Esophagus squamous epithelium (tissue), 4 donors: ENCODE data around the gene TMC8.

Experiments used
- CTCF ChIP-seq, 6 experiments: fragments of 450-650 bp in 4 of 6; fragments of 200-600 bp in 2 of 6; sonication (generic) in 2 of 6; IDR thresholded peaks; one replicate each; pipeline ENCODE4 v1.5.1; 2016 to 2019; ENCODE audit warnings: antibody characterized with exemption in 6 of 6, mild to moderate bottlenecking in 4 of 6, moderate library complexity in 4 of 6
- POLR2A ChIP-seq, 4 donors: fragments of 450-650 bp; IDR thresholded peaks; one replicate each; pipeline ENCODE4 v1.6.1; 2017; ENCODE audit warnings: antibody characterized with exemption in 4 of 4, mild to moderate bottlenecking in 4 of 4, moderate library complexity in 3 of 4

GRCh38 chr17:78183916-78184315 is 53.3 kb downstream of the TMC8 start:
- no peak for TF ChIP-seq POLR2A (IDR thresholded peaks at IDR 0.05)
- no peak for TF ChIP-seq CTCF (IDR thresholded peaks at IDR 0.05)
